ENCODE results near the gene RAB18. TPM values are rescaled to one million over a fixed set of nuclear protein-coding genes. Genes with fewer than 3 reads are reported as not detected.
A peak's percentile ranks its signal among the peaks of the same experiment; 100 is the strongest.

RAB18 gene
- total and polyA plus RNA-seq, 10 of the 15 experiments (the other 5 are each of a cell fraction or from before 2014, with no cell fraction given) = 13.4 to 98.8 (median 42.1) TPM

GRCh38 chr10:27504007-27504807 is at the start of gene RAB18 (continued):
- peak in 1 of 3 experiments; percentile 8; a peak in 1 of 6 replicates for TF ChIP-seq CTCF (IDR thresholded peaks at IDR 0.05 in 2 of 3, conservative IDR thresholded peaks at IDR 0.05 in 1 of 3; ENCODE audit: control insufficient read depth in 2 of 3, extremely low read depth in 1 of 3, insufficient read depth in 1 of 3, low read depth in 3 of 3, low read length in 3 of 3)
- no peak for TF ChIP-seq BMI1 (IDR thresholded peaks at IDR 0.05; ENCODE audit: borderline replicate concordance)
- peak; percentile 65; the same call in 1 of the 2 replicates for TF ChIP-seq TCF3 (IDR thresholded peaks at IDR 0.05; ENCODE audit: borderline replicate concordance, insufficient read depth, low read depth, low read length)
- no peak for TF ChIP-seq PAX8 (IDR thresholded peaks at IDR 0.05)
- TF ChIP-seq POU2F2 (IDR thresholded peaks at IDR 0.05; ENCODE audit: borderline replicate concordance, low read depth, low read length) = peak; percentile 79; the same call in 1 of the 3 replicates
- TF ChIP-seq ETV6 (conservative IDR thresholded peaks at IDR 0.05 in 1 of 2, IDR thresholded peaks at IDR 0.05 in 1 of 2; ENCODE audit: borderline replicate concordance in 1 of 2, low read depth in 1 of 2) = no peak; a peak in 1 of 4 replicates
- TF ChIP-seq CBFB (IDR thresholded peaks at IDR 0.05; ENCODE audit: low read depth) = no peak
- TF ChIP-seq MYC (IDR thresholded peaks at IDR 0.05; ENCODE audit: insufficient read depth, insufficient read length, insufficient replicate concordance, low read length, severe bottlenecking) = peak; percentile 48
- no peak for TF ChIP-seq SMAD1 (IDR thresholded peaks at IDR 0.05; ENCODE audit: low read depth, partially characterized antibody)
- TF ChIP-seq POLR2A (IDR thresholded peaks at IDR 0.05; ENCODE audit: low read depth, low read length) = peak; percentile 99
- TF ChIP-seq BRCA1 (IDR thresholded peaks at IDR 0.05; ENCODE audit: low read depth, low read length) = no peak
- no peak for TF ChIP-seq BCL3 (IDR thresholded peaks at IDR 0.05; ENCODE audit: borderline replicate concordance, insufficient read depth, low read depth, low read length, poor library complexity, severe bottlenecking)
- peak; percentile 66 for TF ChIP-seq NR2C1 (IDR thresholded peaks at IDR 0.05)

All from GM12878 (cell line).